DND-41 (cell line): ENCODE data around the gene KLHL30.

Experiments
- CTCF ChIP-seq: IDR thresholded peaks from 2 replicates; pipeline ENCODE4 v1.5.1; 2012; ENCODE audit warnings: borderline replicate concordance, low read length, moderate library complexity, mild to moderate bottlenecking; ENCODE audit not compliant: poor library complexity, severe bottlenecking; ENCODE audit errors: extremely low read depth
- EZH2 ChIP-seq: IDR thresholded peaks from 3 replicates; pipeline ENCODE4 v1.6.1; 2012; ENCODE audit warnings: borderline replicate concordance, low read depth, mild to moderate bottlenecking, moderate library complexity, low read length, inconsistent platforms; ENCODE audit not compliant: severe bottlenecking

- no peak for TF ChIP-seq CTCF
- TF ChIP-seq EZH2, result no peak
Measured at GRCh38 chr2:238148981-238149380, 10.5 kb downstream of the KLHL30 start.
